PC-3 (cell line): ENCODE measurements around the gene SAP30L. TPM values are rescaled to one million over a fixed set of nuclear protein-coding genes. Genes with fewer than 3 reads are reported as not detected.

ENCODE experiments used
- ATAC-seq: fragments of 200-7000 bp; cut with Tn5 transposase; 2 replicates; pipeline ENCODE4 v1.9.1; 2020; ENCODE audit warnings: mild to moderate bottlenecking, moderate library complexity
- BruUV-seq: library from RNA; stranded (reverse); fragments of 400-500 nt; replicated peaks from 2 replicates; lab custom pipeline; 2021; lab: Mats Ljungman, UMichigan
- CTCF ChIA-PET: fragments of 300-600 bp; sonication (Branson Sonifier 250); formaldehyde crosslinking; loops from one replicate; lab custom pipeline; 2022; ENCODE audit warnings: antibody characterized with exemption; lab: Charles Lee
- POLR2A ChIA-PET: fragments of 300-600 bp; sonication (Branson Sonifier 250); formaldehyde crosslinking; loops from one replicate; lab custom pipeline; 2022; ENCODE audit warnings: antibody characterized with exemption; ENCODE audit not compliant: unreplicated experiment; lab: Charles Lee
- DNase-seq: peaks from one replicate; pipeline ENCODE4 v3.0.0-alpha.2; 2015
- H2AFZ ChIP-seq: fragments of 300-600 bp; sonication (generic); 2 replicates; pipeline ENCODE4 v1.6.0; 2016; ENCODE audit warnings: antibody characterized with exemption, low read length
- H3F3A ChIP-seq: fragments of 300-600 bp; sonication (generic); one replicate; pipeline ENCODE4 v1.6.0; 2017; ENCODE audit warnings: antibody characterized with exemption, low read length, control low read depth, mild to moderate bottlenecking; ENCODE audit not compliant: unreplicated experiment
- H3K27ac ChIP-seq: fragments of 300-600 bp; sonication (generic); 2 replicates; pipeline ENCODE4 v1.5.1; 2016; ENCODE audit warnings: mild to moderate bottlenecking, low read length
- H3K27me3 ChIP-seq: fragments of 300-600 bp; sonication (generic); 2 replicates; pipeline ENCODE4 v1.6.1; 2016; ENCODE audit warnings: low read length, mixed read lengths
- H3K36me3 ChIP-seq: fragments of 300-600 bp; sonication (generic); 2 replicates; pipeline ENCODE4 v1.6.1; 2016; ENCODE audit warnings: low read depth, mixed run types, low read length, mixed read lengths
- H3K4me1 ChIP-seq: fragments of 300-600 bp; sonication (generic); 2 replicates; pipeline ENCODE4 v1.5.1; 2016; ENCODE audit warnings: low read length; ENCODE audit not compliant: insufficient read depth
- H3K4me2 ChIP-seq: fragments of 300-600 bp; sonication (generic); 2 replicates; pipeline ENCODE4 v1.6.0; 2016; ENCODE audit warnings: low read length
- H3K4me3 ChIP-seq: fragments of 300-600 bp; sonication (generic); 2 replicates; pipeline ENCODE4 v1.5.1; 2016; ENCODE audit warnings: mild to moderate bottlenecking, low read length, mixed read lengths
- H3K79me2 ChIP-seq: fragments of 300-600 bp; sonication (generic); 2 replicates; pipeline ENCODE4 v1.6.1; 2017; ENCODE audit warnings: low read length, mixed read lengths
- H3K9ac ChIP-seq: fragments of 300-600 bp; sonication (generic); 2 replicates; pipeline ENCODE4 v1.6.0; 2016; ENCODE audit warnings: mild to moderate bottlenecking, low read length
- H3K9me2 ChIP-seq: fragments of 300-600 bp; sonication (generic); replicated peaks from 2 replicates; pipeline ENCODE4 v1.6.1; 2016; ENCODE audit warnings: mixed run types, low read length, mixed read lengths
- H3K9me3 ChIP-seq: fragments of 300-600 bp; sonication (generic); 2 replicates; pipeline ENCODE4 v1.6.1; 2016; ENCODE audit warnings: low read length, mixed read lengths
- H4K20me1 ChIP-seq: fragments of 300-600 bp; sonication (generic); 2 replicates; pipeline ENCODE4 v1.6.1; 2016; ENCODE audit warnings: low read length, mixed read lengths
- CTCF ChIP-seq: fragments of 300-600 bp; sonication (generic); conservative IDR thresholded peaks from 2 replicates; pipeline ENCODE4 v1.5.1; 2017; ENCODE audit warnings: antibody characterized with exemption, low read depth, mild to moderate bottlenecking, low read length
- EZH2 ChIP-seq: fragments of 300-600 bp; sonication (generic); IDR thresholded peaks from one replicate; pipeline ENCODE4 v1.6.1; 2017; ENCODE audit warnings: antibody characterized with exemption, mild to moderate bottlenecking, low read length; ENCODE audit not compliant: unreplicated experiment
- EZH2phosphoT487 ChIP-seq: fragments of 300-600 bp; sonication (generic); IDR thresholded peaks from 2 replicates; pipeline ENCODE4 v1.6.1; 2018; ENCODE audit warnings: mild to moderate bottlenecking, antibody characterized with exemption, low read length, borderline replicate concordance
- intact Hi-C: fragments of 100-400 bp; cut with micrococcal nuclease; formaldehyde crosslinking; loops from 2 replicates; pipeline ENCODE4 v1.9.0; 2023
- total RNA-seq: library from RNA; depleted of rRNA; stranded (reverse); fragments of >200 nt; gene quantifications from 2 replicates; pipeline ENCODE4 v1.2.3, GENCODE V29; 2014

The SAP30L gene
- total RNA-seq, 1 experiment from 2014 or later: 36.0 TPM

- DNase-seq (no peak), ATAC-seq (no peak)
- no peaks in the 10 kb centered on the region for H4K20me1 ChIP-seq
- no peak overlapping the region for H3K9ac ChIP-seq
- H3K79me2 ChIP-seq: no peaks in the 10 kb centered on the region
- BruUV-seq: no TSS peak
- H3K9me3 ChIP-seq: no peaks in the 10 kb centered on the region
- H3K4me3 ChIP-seq: no peak overlapping the region
- no peak overlapping the region for H3K27ac ChIP-seq
- no peak overlapping the region for H2AFZ ChIP-seq
- H3K9me2 ChIP-seq: no peaks in the 10 kb centered on the region
- POLR2A ChIA-PET: no interaction called here
- intact Hi-C loops: loop anchor here (10.0 kb wide), 1 partner anchor 75 kb away; no protein-coding TSS in a partner anchor
- H3K4me1 ChIP-seq: peaks cover 23% of the 10 kb centered on the region
- no peaks in the 10 kb centered on the region for H3K27me3 ChIP-seq
- H3K4me2 ChIP-seq: no peak overlapping the region
- no peaks in the 10 kb centered on the region for H3F3A ChIP-seq
- TF ChIP-seq CTCF: no peak
- no peak for TF ChIP-seq EZH2
- TF ChIP-seq EZH2phosphoT487: no peak
- no peaks in the 10 kb centered on the region; the same call in 1 of the 2 replicates for H3K36me3 ChIP-seq
- CTCF ChIA-PET: no interaction called here
Measured at GRCh38 chr5:154409230-154409840, 36.5 kb upstream of the SAP30L start.

DNA sequence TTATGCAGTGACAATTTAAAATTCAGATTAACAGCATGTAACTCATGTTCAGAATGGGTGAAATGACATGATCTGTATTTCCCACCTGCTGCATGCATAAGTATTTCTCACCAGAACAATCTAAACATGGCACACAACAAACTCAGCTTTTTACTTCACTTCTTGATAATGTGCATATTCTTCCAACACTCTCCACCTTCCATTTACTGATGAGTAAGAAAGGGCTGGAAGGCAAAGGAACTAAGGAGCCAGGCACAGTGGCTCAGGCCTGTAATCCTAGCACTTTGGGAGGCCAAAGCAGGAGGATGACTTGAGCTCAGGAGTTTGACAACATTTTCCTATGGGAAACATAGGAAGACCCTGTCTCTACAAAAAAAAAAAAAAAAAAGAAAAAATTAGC, 35.8 kb upstream of the SAP30L start:
- BruUV-seq: no TSS peak
- Histone ChIP-seq H3K79me2 (no peaks in the 10 kb centered on the region), H3K27me3 (no peaks in the 10 kb centered on the region)

More for the DNA sequence above, 35.8 kb upstream of the SAP30L start:
- Histone ChIP-seq H3K9me3 (no peaks in the 10 kb centered on the region), H3K36me3 (no peaks in the 10 kb centered on the region; the same call in 1 of the 2 replicates), H3K9me2 (no peaks in the 10 kb centered on the region), H3K4me1 (peaks cover 18% of the 10 kb centered on the region), H3K9ac (no peak overlapping the region), H3K4me3 (no peak overlapping the region), H3F3A (no peaks in the 10 kb centered on the region), H2AFZ (no peak overlapping the region), H3K27ac (no peak overlapping the region), H4K20me1 (no peaks in the 10 kb centered on the region), H3K4me2 (no peak overlapping the region)
- no peak for DNase-seq
- CTCF ChIA-PET: no interaction called here
- intact Hi-C loops: no loop called here
- POLR2A ChIA-PET: no interaction called here
- TF ChIP-seq CTCF (no peak), EZH2phosphoT487 (no peak)
- no peak for ATAC-seq
